Subcutaneous abdominal adipose tissue (tissue), 5 donors: ENCODE results near the gene RPL31.

Source experiments
- H3K27ac ChIP-seq: one replicate; pipeline ENCODE4 v1.7.0; 2013; ENCODE audit warnings: low read depth, mild to moderate bottlenecking, inconsistent platforms, low read length, moderate library complexity
- H3K27me3 ChIP-seq, 5 donors: one replicate each; pipeline ENCODE4 v1.7.0; 2013; ENCODE audit warnings: low read length in 5 of 5, inconsistent platforms in 1 of 5; ENCODE audit not compliant: control insufficient read depth in 5 of 5, insufficient read depth in 4 of 5
- H3K36me3 ChIP-seq, 5 donors: one replicate each; pipeline ENCODE4 v1.7.0; 2013; ENCODE audit warnings: low read length in 5 of 5; ENCODE audit not compliant: control insufficient read depth in 5 of 5, insufficient read depth in 5 of 5
- H3K4me1 ChIP-seq, 5 donors: one replicate each; pipeline ENCODE4 v1.7.0; 2013; ENCODE audit warnings: low read length in 5 of 5, mild to moderate bottlenecking in 3 of 5, moderate library complexity in 1 of 5; ENCODE audit not compliant: control insufficient read depth in 5 of 5, insufficient read depth in 5 of 5
- H3K4me3 ChIP-seq, 5 donors: one replicate each; pipeline ENCODE4 v1.7.0; 2013; ENCODE audit warnings: low read length in 5 of 5, low read depth in 1 of 5
- H3K9ac ChIP-seq, 5 donors: one replicate each; pipeline ENCODE4 v1.7.0; 2013; ENCODE audit warnings: low read length in 5 of 5, mild to moderate bottlenecking in 4 of 5, moderate library complexity in 3 of 5
- H3K9me3 ChIP-seq, 5 donors: one replicate each; pipeline ENCODE4 v1.7.0; 2013; ENCODE audit warnings: low read length in 5 of 5; ENCODE audit not compliant: control insufficient read depth in 5 of 5
- donor health status: healthy.
- donor health status: healthy.
- donor health status: healthy.
- donor health status: healthy.
- donor health status: healthy.

RPL31 gene

DNA sequence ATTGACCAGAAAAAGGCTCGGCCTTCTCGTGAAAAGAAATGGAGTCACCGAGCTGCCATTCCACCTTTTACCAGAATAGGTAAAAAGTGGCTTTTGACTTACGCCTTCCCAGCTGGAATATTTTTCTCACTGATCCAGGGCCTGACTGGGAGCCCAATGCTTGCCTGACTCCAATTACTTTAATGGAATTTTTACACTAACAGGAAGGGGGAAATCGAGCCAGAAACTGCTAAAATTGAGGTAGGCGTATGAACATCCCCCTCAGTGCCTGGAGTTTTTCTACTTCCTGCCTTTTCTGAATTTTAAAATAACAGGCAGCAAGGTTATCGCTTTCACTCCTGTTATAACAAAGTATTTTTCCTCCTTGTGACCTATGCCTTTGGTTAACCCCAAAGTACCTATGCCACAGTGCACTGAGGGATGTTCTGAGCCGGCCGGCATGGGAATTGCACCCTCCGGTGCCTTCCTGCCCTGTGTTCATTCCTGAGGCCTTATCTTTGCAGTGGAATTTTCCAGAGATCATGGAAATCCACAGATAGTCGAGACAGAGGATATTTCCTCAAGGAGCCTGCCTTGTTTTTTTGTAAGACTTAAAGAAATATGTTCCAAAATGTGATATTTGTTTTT is 18.3 kb upstream of the RPL31 start:
- Histone ChIP-seq H3K27ac (no peak overlapping the region), H3K4me1 (peaks cover 0 to 5% (median 0%) of the 10 kb centered on the region in 5 donors), H3K4me3 (no peak overlapping the region), H3K36me3 (peaks cover 0 to 6% (median 4%) of the 10 kb centered on the region in 5 donors), H3K27me3 (no peaks in the 10 kb centered on the region), H3K9me3 (no peaks in the 10 kb centered on the region), H3K9ac (peak overlapping the region in 1 of 5 donors; percentile 19)

DNA sequence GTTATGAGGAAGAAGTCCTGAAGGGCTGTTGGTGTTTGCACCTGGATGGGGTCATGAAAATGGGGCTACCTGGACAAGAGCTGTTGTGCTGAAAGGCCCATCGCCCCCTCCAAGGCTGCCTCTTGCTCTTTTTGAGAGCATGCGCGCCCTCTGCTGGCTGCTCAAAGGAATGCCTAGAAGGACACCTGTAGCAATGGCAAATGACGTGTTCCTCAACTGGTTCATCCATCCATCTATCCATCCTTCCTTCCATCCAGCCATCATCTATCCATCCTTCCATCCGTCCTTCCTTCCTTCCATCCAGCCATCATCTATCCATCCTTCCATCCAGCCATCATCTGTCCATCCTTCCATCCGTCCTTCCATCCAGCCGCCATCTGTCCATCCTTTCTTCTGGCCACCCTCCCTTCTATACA is 17.2 kb upstream of the RPL31 start:
- Histone ChIP-seq H3K9ac (no peak overlapping the region), H3K4me1 (peaks cover 0 to 5% (median 0%) of the 10 kb centered on the region in 5 donors), H3K27me3 (no peaks in the 10 kb centered on the region), H3K9me3 (no peaks in the 10 kb centered on the region), H3K4me3 (no peak overlapping the region), H3K27ac (no peak overlapping the region), H3K36me3 (peaks cover 0 to 6% (median 4%) of the 10 kb centered on the region in 5 donors)

DNA sequence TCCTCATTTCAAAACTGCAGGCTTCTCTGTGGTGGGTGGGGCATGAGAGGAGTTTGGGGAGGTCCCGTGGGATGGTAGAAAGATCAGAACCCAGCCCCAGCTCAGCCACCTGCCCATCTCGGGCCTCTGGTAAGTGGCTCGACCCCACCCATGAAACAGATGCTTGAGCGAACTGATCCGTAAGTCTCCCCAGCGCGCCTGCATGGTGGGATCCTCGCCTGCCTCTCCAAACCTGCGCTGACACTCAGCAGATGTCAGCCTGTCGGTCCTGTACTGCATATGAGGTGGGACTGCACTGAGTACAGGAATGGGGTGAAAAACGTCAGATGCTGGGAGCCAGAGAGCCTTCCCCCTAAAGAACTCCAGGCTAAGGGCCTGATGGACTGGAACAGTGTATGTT is 15.9 kb upstream of the RPL31 start:
- Histone ChIP-seq H3K36me3 (peaks cover 0 to 8% (median 6%) of the 10 kb centered on the region in 5 donors), H3K4me3 (no peak overlapping the region), H3K9ac (no peak overlapping the region), H3K9me3 (no peaks in the 10 kb centered on the region), H3K27me3 (no peaks in the 10 kb centered on the region), H3K27ac (no peak overlapping the region), H3K4me1 (peaks cover 0 to under 1% (median 0%) of the 10 kb centered on the region in 5 donors)

DNA sequence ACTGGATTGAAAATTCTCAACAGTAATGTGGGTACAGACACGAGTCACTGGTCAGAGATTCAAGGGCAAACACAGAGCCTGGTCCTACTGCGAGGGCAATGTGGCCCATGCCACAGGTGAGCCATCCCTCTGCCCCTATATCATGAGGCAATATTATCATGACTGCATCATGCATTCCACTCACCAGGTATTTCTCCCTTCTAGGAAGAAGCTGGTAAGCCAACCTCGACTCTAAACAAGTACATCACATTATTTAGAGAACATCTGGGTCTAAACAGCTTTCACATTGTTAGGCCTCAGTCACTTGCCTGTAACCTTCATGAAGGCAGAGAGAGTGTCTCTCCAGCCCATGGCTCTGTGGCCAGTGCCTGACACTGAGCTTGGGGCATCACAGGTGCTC is 14.6 kb upstream of the RPL31 start:
- no peaks in the 10 kb centered on the region for H3K9me3 ChIP-seq
- H3K9ac ChIP-seq: no peak overlapping the region
- peaks cover 0 to 6% (median 4%) of the 10 kb centered on the region in 5 donors for H3K36me3 ChIP-seq
- H3K4me1 ChIP-seq: no peaks in the 10 kb centered on the region
- no peak overlapping the region for H3K4me3 ChIP-seq
- H3K27ac ChIP-seq: no peak overlapping the region
- H3K27me3 ChIP-seq: no peaks in the 10 kb centered on the region

DNA sequence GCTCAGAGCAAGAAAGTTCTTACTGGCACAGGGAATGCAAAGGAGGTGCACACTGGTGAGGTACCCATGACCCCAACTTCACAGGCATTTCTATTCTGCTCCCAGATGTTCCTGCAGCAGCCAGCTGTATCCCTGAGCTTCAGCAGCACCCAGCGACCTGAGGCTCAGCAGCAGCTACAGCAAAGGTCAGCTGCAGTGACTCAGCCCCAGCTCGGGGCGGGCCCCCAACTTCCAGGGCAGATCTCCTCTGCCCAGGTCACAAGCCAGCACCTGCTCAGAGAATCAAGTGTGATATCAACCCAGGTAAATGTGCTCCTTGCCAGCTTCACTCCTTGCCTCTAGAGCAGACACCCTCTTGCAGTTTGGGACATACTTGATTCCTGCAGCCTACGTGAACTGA is 14.1 kb upstream of the RPL31 start:
- H3K9ac ChIP-seq: no peak overlapping the region

DNA sequence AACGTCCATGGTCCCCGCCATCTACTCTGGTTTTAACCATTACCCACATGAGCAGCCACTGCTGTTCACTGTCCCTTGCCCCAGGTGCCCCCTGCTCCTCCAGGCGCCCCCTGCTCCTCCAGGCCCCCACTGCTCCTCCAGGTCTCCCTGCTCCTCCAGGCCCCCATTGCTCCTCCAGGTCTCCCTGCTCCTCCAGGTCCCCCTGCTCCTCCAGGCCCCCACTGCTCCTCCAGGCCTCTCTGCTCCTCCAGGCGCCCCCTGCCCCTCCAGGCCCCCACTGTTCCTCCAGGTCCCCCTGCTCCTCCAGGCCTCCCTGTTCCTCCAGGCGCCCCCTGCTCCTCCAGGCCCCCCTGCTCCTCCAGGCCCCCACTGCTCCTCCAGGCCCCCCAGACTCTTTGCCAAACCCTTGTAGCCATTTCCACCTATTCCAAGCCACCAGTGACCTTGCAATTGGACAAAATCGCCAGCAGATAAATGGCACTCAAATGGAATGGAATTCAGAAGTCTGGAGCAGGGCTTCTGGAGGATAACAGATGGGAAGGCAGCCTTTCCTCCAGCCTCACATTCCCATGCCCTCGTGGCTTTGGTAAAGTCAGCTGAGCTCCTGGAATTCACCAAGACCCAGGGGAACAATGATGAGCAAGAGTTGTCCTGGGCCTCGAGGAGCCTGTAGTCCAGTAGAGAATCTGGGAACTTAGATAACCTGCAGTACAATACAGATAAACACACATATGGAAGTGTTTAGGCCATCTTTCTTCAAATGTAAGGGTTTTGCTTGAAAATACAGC is 13.3 kb upstream of the RPL31 start:
- Histone ChIP-seq H3K9ac (no peak overlapping the region), H3K4me3 (no peak overlapping the region), H3K27me3 (no peaks in the 10 kb centered on the region), H3K36me3 (peaks cover 0 to 6% (median 3%) of the 10 kb centered on the region in 5 donors), H3K4me1 (no peaks in the 10 kb centered on the region), H3K9me3 (no peaks in the 10 kb centered on the region), H3K27ac (no peak overlapping the region)

More for the DNA sequence above, 14.1 kb upstream of the RPL31 start:
- no peaks in the 10 kb centered on the region for H3K4me1 ChIP-seq
- H3K27me3 ChIP-seq: no peaks in the 10 kb centered on the region
- peaks cover 0 to 6% (median 3%) of the 10 kb centered on the region in 5 donors for H3K36me3 ChIP-seq
- H3K4me3 ChIP-seq: no peak overlapping the region
- no peak overlapping the region for H3K27ac ChIP-seq
- no peaks in the 10 kb centered on the region for H3K9me3 ChIP-seq

DNA sequence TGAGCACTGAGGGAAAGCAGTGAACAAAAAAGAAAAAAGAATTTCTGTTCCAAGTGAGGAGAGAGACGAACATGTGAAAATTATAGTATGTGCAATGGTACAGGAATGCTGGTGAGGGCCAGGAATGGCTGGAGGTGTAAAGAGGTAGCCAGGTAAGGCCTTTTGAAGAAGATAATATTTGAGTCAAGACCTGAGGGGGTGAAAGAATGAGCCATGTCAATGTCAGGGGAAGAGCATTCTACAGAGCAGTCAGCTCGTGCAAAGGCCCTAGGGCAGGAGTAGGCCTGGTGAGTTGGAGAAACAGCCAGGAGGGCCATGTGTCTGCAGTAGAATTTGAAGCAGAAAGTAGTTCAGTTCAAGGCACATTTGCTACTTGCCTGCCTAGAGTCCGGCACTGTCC is 12.4 kb upstream of the RPL31 start:
- no peaks in the 10 kb centered on the region for H3K9me3 ChIP-seq
- no peaks in the 10 kb centered on the region for H3K27me3 ChIP-seq
- H3K9ac ChIP-seq: no peak overlapping the region
- no peak overlapping the region for H3K27ac ChIP-seq
- no peaks in the 10 kb centered on the region for H3K4me1 ChIP-seq
- H3K36me3 ChIP-seq: peaks cover 0 to 9% (median 3%) of the 10 kb centered on the region in 5 donors
- H3K4me3 ChIP-seq: no peak overlapping the region

DNA sequence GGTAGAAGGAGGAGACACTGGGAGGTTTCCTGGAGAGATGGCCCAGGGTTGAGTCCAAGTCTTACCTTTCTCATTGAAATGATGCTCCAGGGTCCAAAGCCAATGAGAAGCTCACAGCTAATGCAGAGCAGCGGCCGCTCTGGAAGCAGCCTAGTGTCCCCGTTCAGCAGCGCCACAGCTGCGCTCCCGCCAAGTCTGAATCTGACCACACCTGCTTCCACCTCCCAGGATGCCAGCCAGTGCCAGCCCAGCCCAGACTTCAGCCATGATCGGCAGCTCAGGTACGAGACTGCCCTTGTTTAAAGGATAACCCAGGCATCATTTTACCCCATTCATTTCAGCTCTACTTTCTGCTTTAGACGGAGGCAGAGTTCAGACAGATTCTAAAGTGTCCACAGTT is 11.9 kb upstream of the RPL31 start:
- no peaks in the 10 kb centered on the region for H3K9me3 ChIP-seq
- no peak overlapping the region for H3K9ac ChIP-seq
- H3K4me3 ChIP-seq: no peak overlapping the region
- H3K36me3 ChIP-seq: peaks cover 0 to 13% (median 3%) of the 10 kb centered on the region in 5 donors
- no peaks in the 10 kb centered on the region for H3K27me3 ChIP-seq
- H3K27ac ChIP-seq: no peak overlapping the region
- no peaks in the 10 kb centered on the region for H3K4me1 ChIP-seq

DNA sequence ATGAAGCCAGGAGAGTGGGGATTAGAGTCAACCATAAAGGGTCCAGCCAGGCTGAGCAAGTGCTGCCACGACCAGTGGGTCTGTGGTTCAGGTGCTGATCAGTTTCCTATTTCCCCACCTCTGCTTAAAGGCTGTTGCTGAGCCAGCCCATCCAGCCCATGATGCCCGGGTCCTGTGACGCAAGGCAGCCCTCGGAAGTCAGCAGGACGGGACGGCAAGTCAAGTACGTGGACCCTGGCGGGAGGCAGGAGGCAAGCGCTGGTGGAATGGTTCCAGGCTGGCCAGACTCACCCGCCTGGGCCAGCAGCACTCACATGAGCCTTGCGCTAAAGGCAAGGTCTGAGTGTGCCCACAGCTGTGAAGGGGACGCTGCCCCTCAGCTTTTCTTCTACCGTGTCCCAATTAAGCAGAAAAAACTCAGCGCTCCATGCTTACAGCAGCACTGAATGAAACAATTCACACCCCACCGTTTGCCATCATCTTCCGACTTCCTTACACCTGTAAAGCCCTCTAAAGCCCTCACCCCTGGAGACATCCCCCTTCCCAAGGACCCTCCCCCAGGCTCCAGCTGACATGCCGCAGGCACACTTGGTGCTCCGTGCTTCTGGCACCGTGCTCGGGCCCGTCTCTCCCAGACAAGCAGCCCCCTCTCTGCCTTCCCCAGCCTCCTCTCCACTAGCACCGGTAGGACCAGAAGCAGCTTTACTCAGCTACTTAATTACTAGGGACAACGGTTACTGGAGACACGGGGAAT is 11.3 kb upstream of the RPL31 start:
- H3K4me1 ChIP-seq: no peaks in the 10 kb centered on the region
- peaks cover 0 to 17% (median 3%) of the 10 kb centered on the region in 5 donors for H3K36me3 ChIP-seq
- H3K4me3 ChIP-seq: no peak overlapping the region
- H3K9ac ChIP-seq: no peak overlapping the region
- no peaks in the 10 kb centered on the region for H3K27me3 ChIP-seq
- no peak overlapping the region for H3K27ac ChIP-seq
- no peaks in the 10 kb centered on the region for H3K9me3 ChIP-seq

DNA sequence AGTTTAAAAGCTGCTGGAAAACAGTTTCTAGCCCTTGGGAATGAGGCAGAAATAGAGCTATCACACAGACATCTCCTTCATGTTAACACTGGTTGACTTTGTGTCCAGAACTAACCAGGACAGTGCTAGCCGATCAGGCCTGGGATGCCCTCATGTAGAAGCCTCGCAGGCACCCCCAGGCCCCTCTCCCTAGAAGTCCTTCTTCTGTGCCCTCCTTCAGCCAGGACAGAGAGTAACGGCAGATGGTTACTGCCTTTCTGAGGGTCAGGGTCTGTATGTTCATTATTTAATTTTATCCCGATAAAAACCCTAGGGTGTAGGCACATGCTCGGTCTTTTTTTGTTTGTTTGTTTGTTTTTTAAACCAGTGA is 10.7 kb upstream of the RPL31 start:
- Histone ChIP-seq H3K36me3 (peaks cover 0 to 17% (median 3%) of the 10 kb centered on the region in 5 donors), H3K9ac (no peak overlapping the region), H3K4me3 (no peak overlapping the region)

More for the DNA sequence above, 10.7 kb upstream of the RPL31 start:
- no peaks in the 10 kb centered on the region for H3K4me1 ChIP-seq
- no peaks in the 10 kb centered on the region for H3K27me3 ChIP-seq
- H3K27ac ChIP-seq: no peak overlapping the region
- H3K9me3 ChIP-seq: no peaks in the 10 kb centered on the region
